Psoas muscle (tissue), 8 donors: ENCODE data around the gene BCLAF1. TPM values are rescaled to one million over a fixed set of nuclear protein-coding genes. Genes with fewer than 3 reads are reported as not detected.

ENCODE experiments used
- ATAC-seq, 4 donors: fragments of 200-7000 bp; cut with Tn5 transposase; one replicate each; pipeline ENCODE4 v1.9.1; 2020; ENCODE audit warnings: moderate library complexity in 3 of 4, mild to moderate bottlenecking in 2 of 4
- DNase-seq, 2 donors: peaks; one replicate each; pipeline ENCODE4 v3.0.0-alpha.2; 2020
- H3K27ac ChIP-seq: fragments of 200-600 bp; one replicate; pipeline ENCODE4 v1.8.0; 2022
- H3K27me3 ChIP-seq, 3 donors: fragments of 200-600 bp in 1 of 3; one replicate each; pipeline versions ENCODE4 v1.6.1 to v1.8.0; 2013 to 2022; ENCODE audit warnings: low read length in 2 of 3, mild to moderate bottlenecking in 2 of 3, moderate library complexity in 1 of 3; ENCODE audit not compliant: insufficient read depth in 3 of 3
- H3K36me3 ChIP-seq, 2 donors: fragments of 200-600 bp in 1 of 2; one replicate each; pipeline versions ENCODE4 v1.6.1 to v1.8.0; 2013 to 2022; ENCODE audit warnings: low read depth in 1 of 2, mild to moderate bottlenecking in 1 of 2, moderate library complexity in 1 of 2; ENCODE audit not compliant: insufficient read depth in 1 of 2
- H3K4me1 ChIP-seq: fragments of 200-600 bp; one replicate; pipeline ENCODE4 v1.8.0; 2022
- H3K4me3 ChIP-seq: fragments of 200-600 bp; one replicate; pipeline ENCODE4 v1.8.0; 2022; ENCODE audit warnings: mild to moderate bottlenecking
- H3K9me3 ChIP-seq: fragments of 200-600 bp; one replicate; pipeline ENCODE4 v1.8.0; 2022
- WGBS, 3 donors: extraction: QIAGEN DNeasy Blood & Tissue Kit; methylation state at CpG; one replicate each; pipeline versions ENCODE4 v1.1.6 to v1.1.7; 2013; 5-methylcytosine and 5-hydroxymethylcytosine counted together
- intact Hi-C, 2 donors: fragments of 100-400 bp; cut with DNase I; formaldehyde crosslinking; loops; one replicate each; pipeline versions ENCODE4 v1.11.0 to v1.14.2; 2022
- polyA plus RNA-seq, 3 donors: library from polyadenylated mRNA; stranded (reverse); fragments of 200-250 nt; gene quantifications; one replicate each; pipeline ENCODE4 v1.2.3, GENCODE V29; 2013
- total RNA-seq, 4 donors: library from RNA; stranded (reverse); fragmentation: NEBNext Ultra II Directional in 2 of 4; extraction: Animal tissue kit (Norgen Biotek cat#: 25700) in 2 of 4; gene quantifications; one replicate each; pipeline versions ENCODE4 v1.2.1 to v1.2.4, GENCODE V29; 2021 to 2023
- TF ChIP-seq, protein P1 (sequence below): fragments of 200-600 bp; IDR thresholded peaks from one replicate; pipeline ENCODE4 v1.8.0; 2022; ENCODE audit warnings: antibody characterized with exemption
- donor health status: healthy with polysubstance abuse.
- donor health status: DM: no; HTN: no; CAD: no; lungs with moderate emphysema.
- donor health status: Bipolar disorder and iron deficiency.
- donor health status: healthy.
- donor health status: DM: yes; HTN: yes; CAD: no.
- donor health status: DM: no; HTN: no; CAD: no.
- donor health status: DM: no; HTN: no; CAD: no.
- donor health status: DM: yes; HTN: yes; CAD: no.

Gene BCLAF1
- total and polyA plus RNA-seq, 7 donors: 22.9 to 110 (median 82.5) TPM

- Histone ChIP-seq H3K36me3 (no peaks in the 10 kb centered on the region), H3K27me3 (no peaks in the 10 kb centered on the region), H3K9me3 (no peaks in the 10 kb centered on the region), H3K27ac (peak overlapping the region; percentile 100), H3K4me1 (peaks cover 56% of the 10 kb centered on the region), H3K4me3 (peak overlapping the region; percentile 96)
- TF ChIP-seq, protein P1, sequence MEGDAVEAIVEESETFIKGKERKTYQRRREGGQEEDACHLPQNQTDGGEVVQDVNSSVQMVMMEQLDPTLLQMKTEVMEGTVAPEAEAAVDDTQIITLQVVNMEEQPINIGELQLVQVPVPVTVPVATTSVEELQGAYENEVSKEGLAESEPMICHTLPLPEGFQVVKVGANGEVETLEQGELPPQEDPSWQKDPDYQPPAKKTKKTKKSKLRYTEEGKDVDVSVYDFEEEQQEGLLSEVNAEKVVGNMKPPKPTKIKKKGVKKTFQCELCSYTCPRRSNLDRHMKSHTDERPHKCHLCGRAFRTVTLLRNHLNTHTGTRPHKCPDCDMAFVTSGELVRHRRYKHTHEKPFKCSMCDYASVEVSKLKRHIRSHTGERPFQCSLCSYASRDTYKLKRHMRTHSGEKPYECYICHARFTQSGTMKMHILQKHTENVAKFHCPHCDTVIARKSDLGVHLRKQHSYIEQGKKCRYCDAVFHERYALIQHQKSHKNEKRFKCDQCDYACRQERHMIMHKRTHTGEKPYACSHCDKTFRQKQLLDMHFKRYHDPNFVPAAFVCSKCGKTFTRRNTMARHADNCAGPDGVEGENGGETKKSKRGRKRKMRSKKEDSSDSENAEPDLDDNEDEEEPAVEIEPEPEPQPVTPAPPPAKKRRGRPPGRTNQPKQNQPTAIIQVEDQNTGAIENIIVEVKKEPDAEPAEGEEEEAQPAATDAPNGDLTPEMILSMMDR: no peak
- DNase-seq (peak; percentile 77 to 83), ATAC-seq (peak in 3 of 4 donors; percentile 9 to 21 (median 11))
- intact Hi-C loops: loop anchor here in 1 of 2 donors (5.0 kb wide), 1 partner anchor 36 kb away; the partner anchor contains the start of gene MTFR2
- WGBS, 3 donors: 0 to 1% (median 0%) methylated on average over 31 to 34 of the region's 34 CpGs
Measured at GRCh38 chr6:136288566-136289326, 900 bp downstream of the BCLAF1 start.

DNA sequence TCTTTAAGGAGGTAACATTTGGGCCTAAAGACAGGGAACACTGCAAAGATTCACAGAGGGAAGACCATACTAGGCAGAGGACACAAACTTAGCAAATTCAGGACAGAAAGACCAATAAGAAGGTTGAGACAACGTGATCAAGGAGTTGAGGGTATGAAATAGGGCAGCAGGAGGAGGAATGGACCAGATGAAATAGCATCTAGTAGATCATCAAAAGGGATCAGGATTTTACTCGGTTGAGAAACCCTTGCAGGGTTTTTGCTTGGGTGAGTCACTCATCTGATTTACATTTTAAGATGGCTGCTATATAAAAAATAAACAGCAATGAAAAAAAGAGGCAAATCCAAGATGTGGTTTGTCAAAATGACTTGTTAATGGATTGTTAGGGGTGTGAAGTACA, 4.7 kb downstream of the BCLAF1 start:
- Histone ChIP-seq H3K27ac (peak overlapping the region; percentile 43), H3K4me1 (peaks cover 85% of the 10 kb centered on the region), H3K4me3 (peak overlapping the region; percentile 46), H3K36me3 (peaks cover 0 to 17% of the 10 kb centered on the region in 2 donors), H3K9me3 (no peaks in the 10 kb centered on the region), H3K27me3 (no peaks in the 10 kb centered on the region)
- WGBS, 3 donors: 11 to 32% (median 14%) methylated on average over 2 of the region's 2 CpGs
- ATAC-seq (no peak), DNase-seq (no peak)
- TF ChIP-seq, protein P1: no peak
- intact Hi-C loops: loop anchor here in 1 of 2 donors (5.0 kb wide), 1 partner anchor 33 kb away; the partner anchor contains the start of gene MTFR2

DNA sequence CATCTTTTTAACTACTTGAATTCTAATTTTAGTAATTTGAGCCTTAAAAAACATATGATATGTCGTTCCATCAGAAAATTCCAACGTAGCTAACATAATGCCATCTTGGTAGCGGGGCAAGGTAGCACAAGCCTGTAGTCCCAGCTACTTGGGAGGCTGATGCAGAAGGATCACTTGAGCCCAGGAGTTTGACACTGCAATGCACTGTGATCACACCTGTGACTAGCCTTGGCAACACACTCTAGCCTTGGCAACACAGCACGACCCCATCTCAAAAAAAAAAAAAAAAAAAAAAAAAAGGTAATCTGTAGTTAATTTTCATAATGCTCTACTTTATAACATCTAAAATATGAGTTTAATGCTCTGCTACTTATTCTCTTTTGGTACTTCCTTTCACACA, 6.7 kb downstream of the BCLAF1 start:
- TF ChIP-seq, protein P1: no peak
- no peaks in the 10 kb centered on the region for H3K9me3 ChIP-seq
- H3K27ac ChIP-seq: no peak overlapping the region
- no peaks in the 10 kb centered on the region for H3K27me3 ChIP-seq
- DNase-seq (no peak), ATAC-seq (peak in 1 of 4 donors; percentile 44)
- intact Hi-C loops: no loop called here
- 26 to 45% (median 26%) methylated on average over 4 of the region's 4 CpGs for WGBS, 3 donors
- peaks cover 0 to 37% of the 10 kb centered on the region in 2 donors for H3K36me3 ChIP-seq
- H3K4me3 ChIP-seq: peak overlapping the region; percentile 46
- H3K4me1 ChIP-seq: peaks cover 86% of the 10 kb centered on the region

DNA sequence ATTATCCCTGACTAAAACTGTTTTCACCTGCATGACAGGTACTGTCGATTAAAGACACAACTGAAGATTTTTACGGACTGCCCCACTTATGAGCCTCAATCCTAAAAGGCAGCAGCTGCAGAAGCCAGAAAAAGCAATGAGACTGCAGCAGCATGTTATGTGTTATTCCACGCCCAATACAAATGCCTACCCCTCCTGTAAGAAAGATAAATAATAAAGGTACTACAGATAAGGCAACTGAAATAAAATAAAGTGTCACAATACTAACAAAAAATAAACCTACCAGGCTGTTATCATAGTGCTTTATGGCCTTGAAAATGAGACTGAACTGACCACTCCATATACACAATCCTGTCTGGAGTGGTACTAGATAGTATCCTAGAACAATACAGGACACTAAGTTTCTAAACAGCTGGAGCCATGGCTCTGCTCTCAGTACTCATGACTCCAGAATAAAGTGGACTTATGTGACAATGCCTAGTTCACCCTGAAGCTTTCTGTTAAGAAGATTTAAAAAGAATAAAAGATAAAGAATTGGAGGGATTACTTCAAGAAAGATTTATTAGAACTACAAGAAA, 9.5 kb downstream of the BCLAF1 start:
- WGBS, 3 donors: 70 to 80% (median 76%) methylated on average over 3 of the region's 3 CpGs
- H3K27me3 ChIP-seq: no peaks in the 10 kb centered on the region
- H3K4me1 ChIP-seq: peaks cover 68% of the 10 kb centered on the region
- H3K27ac ChIP-seq: no peak overlapping the region
- TF ChIP-seq, protein P1: no peak
- no peak overlapping the region for H3K4me3 ChIP-seq
- H3K9me3 ChIP-seq: no peaks in the 10 kb centered on the region
- H3K36me3 ChIP-seq: peaks cover 0 to 59% of the 10 kb centered on the region in 2 donors
- DNase-seq (no peak), ATAC-seq (peak in 1 of 4 donors; percentile 54)
- intact Hi-C loops: no loop called here
